ENCODE results near the gene CLSTN1. TPM values are rescaled to one million over a fixed set of nuclear protein-coding genes. Genes with fewer than 3 reads are reported as not detected.
A peak's percentile ranks its signal among the peaks of the same experiment; 100 is the strongest.

Gene CLSTN1
- total and polyA plus RNA-seq, 2 of the 8 experiments (the other 6 are each of a cell fraction or from before 2014, with no cell fraction given), result 34.2 to 97.4 TPM

DNA sequence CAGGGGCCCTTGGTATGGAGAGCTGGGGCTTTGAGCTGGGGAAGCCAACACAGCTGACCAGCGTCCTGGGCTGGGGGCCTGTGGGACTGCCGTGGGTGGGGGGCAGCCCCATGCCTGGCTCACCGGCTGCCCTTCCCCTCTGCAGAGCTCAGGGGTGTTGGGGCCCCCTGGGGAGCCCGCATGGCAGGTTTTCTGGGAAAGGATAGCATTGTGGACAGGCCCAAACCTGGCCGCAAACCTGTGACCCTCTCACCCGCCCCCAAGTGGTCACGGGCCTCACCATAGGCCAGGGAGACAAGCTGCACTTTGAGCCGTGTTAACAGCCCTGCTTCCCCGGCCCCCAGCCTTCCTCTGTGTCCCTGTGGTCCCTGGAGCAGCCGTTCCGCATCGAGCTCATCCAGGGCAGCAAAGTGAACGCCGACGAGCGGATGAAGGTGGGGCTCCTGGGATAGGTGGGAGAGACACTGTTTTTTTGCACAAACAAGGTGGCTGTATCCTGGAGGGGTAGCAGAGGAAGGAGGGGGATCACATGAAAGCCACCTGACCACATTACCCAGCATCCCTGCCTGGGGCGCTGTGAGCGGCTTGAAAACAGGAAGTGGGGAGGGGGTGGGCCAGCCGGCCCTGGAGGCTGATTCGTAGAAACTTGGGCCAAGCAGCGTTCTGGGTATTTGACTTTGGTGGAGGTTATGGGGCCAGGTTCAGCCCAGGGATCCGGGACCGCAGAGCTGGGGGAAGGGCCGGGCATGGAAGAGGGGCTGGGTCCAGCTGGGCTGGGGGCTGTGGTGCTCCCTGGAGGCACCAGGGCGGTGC lies 106.4 kb downstream of the CLSTN1 start:
- peak overlapping the region; percentile 97 for H4K91ac ChIP-seq (replicated peaks; ENCODE audit: insufficient read length, low read length)
- no peak for DNase-seq (ENCODE audit: low read depth in 1 of 2, low spot score in 2 of 2)
- TF ChIP-seq, protein P1, sequence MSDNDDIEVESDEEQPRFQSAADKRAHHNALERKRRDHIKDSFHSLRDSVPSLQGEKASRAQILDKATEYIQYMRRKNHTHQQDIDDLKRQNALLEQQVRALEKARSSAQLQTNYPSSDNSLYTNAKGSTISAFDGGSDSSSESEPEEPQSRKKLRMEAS (IDR thresholded peaks at IDR 0.05), result 0 out of 2 replicates have a peak, but pooled peaks have one; percentile 18
- TF ChIP-seq JUND (IDR thresholded peaks at IDR 0.05; ENCODE audit: low read length), result no peak
- no peak for TF ChIP-seq TAF7 (optimal IDR thresholded peaks at IDR 0.05; ENCODE audit: borderline replicate concordance, low read depth, low read length)
- no peak for TF ChIP-seq ZNF274 (IDR thresholded peaks at IDR 0.05; ENCODE audit: borderline replicate concordance, extremely low read depth, low read length)
- TF ChIP-seq RFX5 (IDR thresholded peaks at IDR 0.05; ENCODE audit: borderline replicate concordance, low read depth, low read length), result no peak
- TF ChIP-seq, protein P2, sequence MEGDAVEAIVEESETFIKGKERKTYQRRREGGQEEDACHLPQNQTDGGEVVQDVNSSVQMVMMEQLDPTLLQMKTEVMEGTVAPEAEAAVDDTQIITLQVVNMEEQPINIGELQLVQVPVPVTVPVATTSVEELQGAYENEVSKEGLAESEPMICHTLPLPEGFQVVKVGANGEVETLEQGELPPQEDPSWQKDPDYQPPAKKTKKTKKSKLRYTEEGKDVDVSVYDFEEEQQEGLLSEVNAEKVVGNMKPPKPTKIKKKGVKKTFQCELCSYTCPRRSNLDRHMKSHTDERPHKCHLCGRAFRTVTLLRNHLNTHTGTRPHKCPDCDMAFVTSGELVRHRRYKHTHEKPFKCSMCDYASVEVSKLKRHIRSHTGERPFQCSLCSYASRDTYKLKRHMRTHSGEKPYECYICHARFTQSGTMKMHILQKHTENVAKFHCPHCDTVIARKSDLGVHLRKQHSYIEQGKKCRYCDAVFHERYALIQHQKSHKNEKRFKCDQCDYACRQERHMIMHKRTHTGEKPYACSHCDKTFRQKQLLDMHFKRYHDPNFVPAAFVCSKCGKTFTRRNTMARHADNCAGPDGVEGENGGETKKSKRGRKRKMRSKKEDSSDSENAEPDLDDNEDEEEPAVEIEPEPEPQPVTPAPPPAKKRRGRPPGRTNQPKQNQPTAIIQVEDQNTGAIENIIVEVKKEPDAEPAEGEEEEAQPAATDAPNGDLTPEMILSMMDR (IDR thresholded peaks at IDR 0.05; ENCODE audit: control extremely low read depth in 1 of 3, insufficient read depth in 1 of 3, low read depth in 1 of 3, low read length in 3 of 3), result peak in 2 of 3 experiments; percentile 33 to 42; a peak in 1 of 4 replicates
- TF ChIP-seq SAP30 (IDR thresholded peaks at IDR 0.05; ENCODE audit: insufficient read depth, insufficient replicate concordance, low read length), result no peak
- no peak for TF ChIP-seq TCF12 (IDR thresholded peaks at IDR 0.05; ENCODE audit: low read depth, low read length)

More for the DNA sequence above, 106.4 kb downstream of the CLSTN1 start:
- CTCF ChIA-PET (ENCODE audit: partially characterized antibody), result interaction anchor here (0.6 to 7.5 kb wide), 15 partner anchors 8 to 102 kb away, joined by 3 to 62 read pairs (median 5); no protein-coding TSS in a partner anchor
- Histone ChIP-seq H4K20me1 (replicated peaks in 1 of 2; ENCODE audit: control insufficient read depth in 1 of 2, insufficient read depth in 2 of 2, low read length in 2 of 2) (no peaks in the 10 kb centered on the region), H2BK20ac (ENCODE audit: low read length) (peak overlapping the region; percentile 99; the same call in 1 of the 2 replicates), H3K4me1 (replicated peaks in 1 of 4; ENCODE audit: control insufficient read depth in 3 of 4, insufficient read depth in 4 of 4, low read length in 3 of 4) (peaks cover 4 to 50% (median 35%) of the 10 kb centered on the region in 4 experiments), H3K27ac (ENCODE audit: low read depth, low read length) (peak overlapping the region; percentile 49; the same call in 1 of the 2 replicates), H3K4ac (replicated peaks; ENCODE audit: insufficient read length, low read depth, low read length) (peak overlapping the region; percentile 98), H3K9ac (replicated peaks in 1 of 4; ENCODE audit: extremely low read depth in 1 of 4, low read depth in 3 of 4, low read length in 3 of 4) (no peak overlapping the region), H3K56ac (replicated peaks; ENCODE audit: insufficient read length, low read depth, low read length) (peak overlapping the region; percentile 50), H3K23me2 (ENCODE audit: low read depth, low read length) (no peaks in the 10 kb centered on the region), H3K27me3 (replicated peaks in 1 of 4; ENCODE audit: control insufficient read depth in 3 of 4, extremely low read depth in 1 of 4, insufficient read depth in 3 of 4, low read length in 3 of 4) (no peaks in the 10 kb centered on the region), H4K8ac (ENCODE audit: extremely low read depth, insufficient read depth, low read length) (peak overlapping the region; percentile 97), H2AFZ (ENCODE audit: low read length) (no peak overlapping the region), H3K4me3 (ENCODE audit: extremely low read depth in 1 of 4, insufficient read depth in 2 of 4, low read depth in 3 of 4, low read length in 4 of 4) (no peak overlapping the region), H2BK12ac (ENCODE audit: low read depth, low read length) (peak overlapping the region; percentile 96), H3K4me2 (ENCODE audit: insufficient read depth in 1 of 2, low read depth in 2 of 2, low read length in 2 of 2) (no peak overlapping the region), H2BK5ac (ENCODE audit: low read depth, low read length) (peak overlapping the region; percentile 91; the same call in 1 of the 2 replicates), H4K5ac (ENCODE audit: insufficient read length, low read depth, low read length) (peak overlapping the region; percentile 81), H2BK15ac (ENCODE audit: low read length) (peak overlapping the region; percentile 99), H3K14ac (ENCODE audit: insufficient read length) (no peak overlapping the region), H3K23ac (ENCODE audit: insufficient read length) (no peak overlapping the region), H3K9me3 (ENCODE audit: insufficient read depth in 2 of 2, low read depth in 1 of 2, low read length in 1 of 2) (no peaks in the 10 kb centered on the region), H2BK120ac (replicated peaks; ENCODE audit: low read depth, low read length) (peak overlapping the region; percentile 61), H2AK5ac (ENCODE audit: low read depth, low read length) (peak overlapping the region; percentile 93; the same call in 1 of the 2 replicates), H3K18ac (ENCODE audit: extremely low read depth, low read length) (peak overlapping the region; percentile 78; the same call in 1 of the 2 replicates), H3K79me1 (ENCODE audit: low read depth, low read length) (no peaks in the 10 kb centered on the region), H3K36me3 (ENCODE audit: control insufficient read depth in 2 of 4, insufficient read depth in 4 of 4, low read length in 3 of 4) (peaks cover 0 to 3% (median 1%) of the 10 kb centered on the region in 4 experiments; a peak in 3 of 8 replicates), H3K79me2 (ENCODE audit: control insufficient read depth in 1 of 2, insufficient read depth in 2 of 2, low read length in 2 of 2) (no peaks in the 10 kb centered on the region)
- WGBS, 2 experiments (ENCODE audit: extremely low coverage in 1 of 2, insufficient coverage in 1 of 2, insufficient read length in 1 of 2, insufficient replicate concordance in 2 of 2, low coverage in 1 of 2, low lambda C conversion rate in 2 of 2, missing lambda C conversion rate in 1 of 2), result 84% methylated on average over 24 of the region's 25 CpGs; no CpG with 5 or more reads in 1 of the 2 experiments
- FAIRE-seq, result no peak
- POLR2A ChIA-PET (ENCODE audit: partially characterized antibody), result interaction anchor here (0.6 to 1.7 kb wide), 6 partner anchors 10 to 131 kb away, joined by 3 to 4 read pairs (median 4); no protein-coding TSS in a partner anchor

Data from H1 (cell line).